Pancreas (tissue), 10 donors: Measurements from ENCODE around the gene GRK5. TPM values are rescaled to one million over a fixed set of nuclear protein-coding genes. Genes with fewer than 3 reads are reported as not detected.

ENCODE experiments used
- ATAC-seq, 4 donors: fragments of 200-7000 bp; cut with Tn5 transposase; one replicate each; pipeline versions ENCODE4 v1.8.0 to v1.9.1; 2020; ENCODE audit warnings: mild to moderate bottlenecking in 4 of 4, moderate library complexity in 4 of 4
- DNase-seq, 6 donors: peaks; one replicate each; pipeline ENCODE4 v3.0.0-alpha.2; 2020
- FAIRE-seq: peaks from 2 replicates; lab custom pipeline; 2012; peaks lifted over from hg19 to GRCh38; lab: Jason Lieb, UNC
- H3K27ac ChIP-seq, 4 donors: fragments of 200-600 bp; sonication (generic); 1 replicate in 3 of 4; 2 replicates in 1 of 4; pipeline versions ENCODE4 v1.5.0 to v1.8.0; 2020
- H3K27me3 ChIP-seq, 4 donors: fragments of 200-600 bp; one replicate each; pipeline ENCODE4 v1.8.0; 2021
- H3K36me3 ChIP-seq, 3 donors: fragments of 200-600 bp; sonication (generic) in 1 of 3; one replicate each; pipeline versions ENCODE4 v1.5.0 to v1.8.0; 2020 to 2021
- H3K4me1 ChIP-seq, 3 donors: fragments of 200-600 bp; one replicate each; pipeline ENCODE4 v1.8.0; 2021
- H3K4me3 ChIP-seq, 4 donors: fragments of 200-600 bp; sonication (generic) in 2 of 4; one replicate each; pipeline versions ENCODE4 v1.5.0 to v1.8.0; 2020 to 2021
- H3K9me3 ChIP-seq, 4 donors: fragments of 200-600 bp; one replicate each; pipeline ENCODE4 v1.8.0; 2021
- CTCF ChIP-seq, 4 donors: fragments of 200-600 bp; sonication (generic) in 3 of 4; IDR thresholded peaks; one replicate each; pipeline versions ENCODE4 v1.5.0 to v1.8.0; 2021; ENCODE audit warnings: antibody characterized with exemption in 4 of 4
- WGBS, 2 donors: extraction: QIAGEN DNeasy Blood & Tissue Kit; methylation state at CpG; one replicate each; pipeline ENCODE4 v1.1.7; 2013; 5-methylcytosine and 5-hydroxymethylcytosine counted together
- intact Hi-C, 3 donors: fragments of 100-400 bp; cut with DNase I; formaldehyde crosslinking; loops; one replicate each; pipeline versions ENCODE4 v1.11.1 to v1.14.2; 2022
- polyA plus RNA-seq, 2 donors: library from polyadenylated mRNA; stranded (reverse); fragments of 200-250 nt; gene quantifications; one replicate each; pipeline ENCODE4 v1.2.3, GENCODE V29; 2013
- total RNA-seq, 6 donors: library from RNA; stranded (reverse); fragmentation: NEBNext Ultra II Directional in 4 of 6; extraction: Animal tissue kit (Norgen Biotek cat#: 25700) in 4 of 6; gene quantifications; one replicate each; pipeline versions ENCODE4 v1.2.1 to v1.2.4, GENCODE V29; 2021 to 2023
- donor health status: healthy with polysubstance abuse.
- donor health status: DM: no; HTN: no; CAD: no; lungs with moderate emphysema.
- donor health status: DM: no; HTN: no; CAD: no.
- donor health status: control.
- donor health status: control.
- donor health status: Bipolar disorder and iron deficiency.
- donor health status: DM: yes; HTN: yes; CAD: no.
- donor health status: DM: no; HTN: no; CAD: no.
- donor health status: DM: no; HTN: no; CAD: no.
- donor health status: DM: yes; HTN: yes; CAD: no.

The GRK5 gene
- total and polyA plus RNA-seq, 8 donors = 1.4 to 6.0 (median 2.5) TPM

- TF ChIP-seq CTCF (IDR thresholded peaks at IDR 0.05) = no peak
- H3K4me3 ChIP-seq = no peak overlapping the region
- no peaks in the 10 kb centered on the region for H3K9me3 ChIP-seq
- DNase-seq = no peak
- H3K4me1 ChIP-seq = no peaks in the 10 kb centered on the region
- no peaks in the 10 kb centered on the region for H3K27me3 ChIP-seq
- WGBS, 2 donors = 83 to 87% methylated on average over 26 of the region's 26 CpGs
- FAIRE-seq = no peak
- intact Hi-C loops = loop anchor here in 2 of 3 donors (5.0 kb wide), 1 partner anchor 252 kb away; no protein-coding TSS in a partner anchor
- ATAC-seq = no peak
- no peaks in the 10 kb centered on the region for H3K36me3 ChIP-seq
- H3K27ac ChIP-seq = no peak overlapping the region
Observed at GRCh38 chr10:119448628-119449584, 241.5 kb downstream of the GRK5 start.

DNA sequence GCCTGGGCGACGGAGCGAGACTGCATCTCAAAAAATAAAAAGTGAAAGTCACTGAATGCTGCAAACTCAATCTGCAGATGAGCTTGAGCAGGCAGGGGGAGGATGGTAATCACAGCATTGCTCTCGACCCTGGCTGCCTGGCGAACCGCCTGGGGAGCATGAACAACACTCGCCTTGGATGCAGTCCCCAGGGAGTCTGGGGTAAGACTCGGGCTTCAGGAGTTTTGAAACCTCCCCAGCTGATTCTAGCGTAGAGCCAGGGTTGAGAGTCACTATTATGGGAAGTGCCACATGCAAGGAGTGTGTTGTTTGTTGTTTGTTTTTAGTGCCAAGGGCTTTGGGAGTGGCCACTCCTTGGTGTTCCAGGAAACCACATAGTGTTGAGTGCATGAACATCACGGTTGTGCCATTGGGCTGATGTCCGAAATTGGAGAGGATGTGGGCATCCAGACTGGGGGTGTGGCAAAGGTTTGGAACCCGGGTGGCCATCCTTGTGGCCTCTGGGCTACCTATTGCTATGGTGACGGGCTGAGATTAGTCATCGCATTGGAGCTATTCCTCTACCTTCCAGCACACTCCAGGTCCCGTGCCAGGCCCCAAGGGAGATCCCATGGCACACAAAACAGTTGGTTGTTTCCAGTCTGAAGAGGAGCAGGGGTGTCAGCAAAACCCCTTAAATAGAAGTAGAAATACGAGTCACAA, 242.5 kb downstream of the GRK5 start:
- no peaks in the 10 kb centered on the region for H3K36me3 ChIP-seq
- no peak for DNase-seq
- TF ChIP-seq CTCF (IDR thresholded peaks at IDR 0.05) = no peak
- no peaks in the 10 kb centered on the region for H3K4me1 ChIP-seq
- 82 to 84% methylated on average over 16 of the region's 16 CpGs for WGBS, 2 donors
- no peak for FAIRE-seq
- no peak overlapping the region for H3K4me3 ChIP-seq
- intact Hi-C loops = loop anchor here in 2 of 3 donors (5.0 kb wide), 1 partner anchor 253 kb away; no protein-coding TSS in a partner anchor
- H3K27ac ChIP-seq = no peak overlapping the region
- H3K9me3 ChIP-seq = no peaks in the 10 kb centered on the region
- peak in 1 of 4 donors; percentile 24 for ATAC-seq
- H3K27me3 ChIP-seq = no peaks in the 10 kb centered on the region

- intact Hi-C loops = no loop called here
- FAIRE-seq = no peak
- H3K27me3 ChIP-seq = no peaks in the 10 kb centered on the region
- H3K36me3 ChIP-seq = no peaks in the 10 kb centered on the region
- H3K4me1 ChIP-seq = no peaks in the 10 kb centered on the region
- H3K9me3 ChIP-seq = no peaks in the 10 kb centered on the region
- H3K4me3 ChIP-seq = no peak overlapping the region
- ATAC-seq = no peak
- TF ChIP-seq CTCF (IDR thresholded peaks at IDR 0.05) = no peak
- DNase-seq = no peak
- H3K27ac ChIP-seq = no peak overlapping the region
- 61 to 72% methylated on average over 13 to 16 of the region's 16 CpGs for WGBS, 2 donors
Observed at GRCh38 chr10:119450606-119451299, 243.4 kb downstream of the GRK5 start.

- no peaks in the 10 kb centered on the region for H3K4me1 ChIP-seq
- H3K27ac ChIP-seq = no peak overlapping the region
- ATAC-seq = no peak
- no peaks in the 10 kb centered on the region for H3K9me3 ChIP-seq
- FAIRE-seq = no peak
- intact Hi-C loops = no loop called here
- WGBS, 2 donors = 81 to 87% methylated on average over 16 of the region's 16 CpGs
- no peaks in the 10 kb centered on the region for H3K36me3 ChIP-seq
- no peaks in the 10 kb centered on the region for H3K27me3 ChIP-seq
- no peak overlapping the region for H3K4me3 ChIP-seq
- no peak for TF ChIP-seq CTCF (IDR thresholded peaks at IDR 0.05)
- DNase-seq = no peak
Observed at GRCh38 chr10:119451300-119451896, 244.0 kb downstream of the GRK5 start.
